Body of pancreas (tissue), 4 donors: ENCODE results near the gene MOBP. TPM values are rescaled to one million over a fixed set of nuclear protein-coding genes. Genes with fewer than 3 reads are reported as not detected.

ENCODE experiments used
- ATAC-seq: fragments of 150-250 bp; one replicate; pipeline ENCODE4 v1.9.1; 2016
- DNase-seq, 4 donors: peaks; one replicate each; pipeline ENCODE4 v3.0.0-alpha.2; 2019
- H3K27ac ChIP-seq, 4 donors: fragments of 200-600 bp; sonication (generic); 1 replicate in 3 of 4; 2 replicates in 1 of 4; pipeline versions ENCODE4 v1.5.1 to v1.6.1; 2016 to 2019; ENCODE audit warnings: mild to moderate bottlenecking in 1 of 4, mixed read lengths in 1 of 4, moderate library complexity in 1 of 4
- H3K27me3 ChIP-seq, 2 donors: fragments of 200-600 bp; sonication (generic); one replicate each; pipeline ENCODE4 v1.6.0; 2016; ENCODE audit warnings: mild to moderate bottlenecking in 1 of 2
- H3K36me3 ChIP-seq, 2 donors: fragments of 200-600 bp; sonication (generic); replicated peaks in 1 of 2; 2 replicates each; pipeline ENCODE4 v1.5.1; 2016; ENCODE audit warnings: low read depth in 2 of 2; ENCODE audit not compliant: insufficient read depth in 1 of 2
- H3K4me1 ChIP-seq: fragments of 200-600 bp; sonication (generic); one replicate; pipeline ENCODE4 v1.6.0; 2016
- H3K4me3 ChIP-seq, 2 donors: fragments of 200-600 bp; sonication (generic); 1 replicate in 1 of 2; 2 replicates in 1 of 2; pipeline ENCODE4 v1.5.1; 2016 to 2019
- H3K9me3 ChIP-seq, 3 donors: fragments of 200-600 bp; sonication (generic); 1 replicate in 2 of 3; 2 replicates in 1 of 3; pipeline ENCODE4 v1.5.1; 2016
- CTCF ChIP-seq, 7 experiments: fragments of 450-650 bp in 4 of 7; fragments of 200-600 bp in 3 of 7; sonication (generic) in 3 of 7; IDR thresholded peaks; one replicate each; pipeline ENCODE4 v1.5.1; 2016 to 2019; ENCODE audit warnings: antibody characterized with exemption in 7 of 7
- POLR2A ChIP-seq, 3 donors: fragments of 450-650 bp; IDR thresholded peaks; one replicate each; pipeline ENCODE4 v1.6.1; 2016; ENCODE audit warnings: antibody characterized with exemption in 3 of 3, mild to moderate bottlenecking in 2 of 3
- WGBS, 2 donors: methylation state at CpG; one replicate each; pipeline ENCODE4 v1.1.5; 2017; 5-methylcytosine and 5-hydroxymethylcytosine counted together
- intact Hi-C: fragments of 100-400 bp; cut with DNase I; formaldehyde crosslinking; loops from one replicate; pipeline ENCODE4 v1.15.1; 2023
- total RNA-seq, 2 donors: library from RNA; depleted of rRNA; stranded (reverse); fragments of >200 nt; gene quantifications; one replicate each; pipeline ENCODE4 v1.1.0, GENCODE V29; 2016

Gene MOBP
- total RNA-seq, 2 donors from 2014 or later, result not detected

GRCh38 chr3:39479701-39480414 is 12.4 kb downstream of the MOBP start:
- 56 to 58% methylated on average over 7 of the region's 7 CpGs for WGBS, 2 donors
- ATAC-seq, result no peak

GRCh38 chr3:39485547-39485946 is 18.1 kb downstream of the MOBP start:
- Histone ChIP-seq H3K9me3 (no peaks in the 10 kb centered on the region), H3K27me3 (no peaks in the 10 kb centered on the region), H3K36me3 (no peaks in the 10 kb centered on the region), H3K4me1 (no peaks in the 10 kb centered on the region), H3K27ac (no peak overlapping the region), H3K4me3 (no peak overlapping the region)
- ATAC-seq (no peak), DNase-seq (no peak)
- WGBS, 2 donors, result 76 to 77% methylated on average over 8 of the region's 8 CpGs
- TF ChIP-seq POLR2A (IDR thresholded peaks at IDR 0.05) (no peak), CTCF (IDR thresholded peaks at IDR 0.05) (no peak)
- intact Hi-C loops, result no loop called here

More at GRCh38 chr3:39479701-39480414, 12.4 kb downstream of the MOBP start:
- Histone ChIP-seq H3K27ac (no peak overlapping the region), H3K27me3 (no peaks in the 10 kb centered on the region), H3K4me1 (no peaks in the 10 kb centered on the region), H3K36me3 (no peaks in the 10 kb centered on the region), H3K4me3 (no peak overlapping the region), H3K9me3 (peaks cover 0 to 8% (median 0%) of the 10 kb centered on the region in 3 donors)
- no peak for DNase-seq
- TF ChIP-seq CTCF (IDR thresholded peaks at IDR 0.05) (no peak), POLR2A (IDR thresholded peaks at IDR 0.05) (no peak)
- intact Hi-C loops, result no loop called here

GRCh38 chr3:39491014-39491413 is 23.5 kb downstream of the MOBP start:
- TF ChIP-seq POLR2A (IDR thresholded peaks at IDR 0.05) (no peak), CTCF (IDR thresholded peaks at IDR 0.05) (no peak)
- no peaks in the 10 kb centered on the region for H3K9me3 ChIP-seq
- intact Hi-C loops, result no loop called here
- H3K4me3 ChIP-seq, result no peak overlapping the region
- WGBS, 2 donors, result 60 to 81% methylated on average over 3 of the region's 3 CpGs
- no peaks in the 10 kb centered on the region for H3K27me3 ChIP-seq
- H3K27ac ChIP-seq, result no peak overlapping the region
- H3K4me1 ChIP-seq, result no peaks in the 10 kb centered on the region
- DNase-seq (no peak), ATAC-seq (no peak)
- H3K36me3 ChIP-seq, result no peaks in the 10 kb centered on the region

- ATAC-seq (no peak), DNase-seq (no peak)
- Histone ChIP-seq H3K27ac (no peak overlapping the region), H3K9me3 (no peaks in the 10 kb centered on the region), H3K4me3 (no peak overlapping the region), H3K27me3 (no peaks in the 10 kb centered on the region), H3K4me1 (no peaks in the 10 kb centered on the region), H3K36me3 (no peaks in the 10 kb centered on the region)
- intact Hi-C loops, result no loop called here
- 89 to 91% methylated on average over 3 of the region's 3 CpGs for WGBS, 2 donors
- TF ChIP-seq POLR2A (IDR thresholded peaks at IDR 0.05) (no peak), CTCF (IDR thresholded peaks at IDR 0.05) (no peak)
Measured at GRCh38 chr3:39491733-39492350, 24.4 kb downstream of the MOBP start.
